OCI-LY7 (cell line): ENCODE results near the gene FAAP100.

Source experiments
- CTCF ChIP-seq: fragments of 200-600 bp; sonication (generic); conservative IDR thresholded peaks from 2 replicates; pipeline ENCODE4 v1.5.1; 2014; ENCODE audit warnings: mild to moderate bottlenecking, antibody characterized with exemption, low read length, moderate library complexity, mixed read lengths
- EZH2phosphoT487 ChIP-seq: fragments of 200-600 bp; sonication (generic); IDR thresholded peaks from 2 replicates; pipeline ENCODE4 v1.6.1; 2018; ENCODE audit warnings: low read depth, borderline replicate concordance, mild to moderate bottlenecking, mixed run types, antibody characterized with exemption, low read length, moderate library complexity, mixed read lengths

GRCh38 chr17:81524865-81525159 lies 27.3 kb downstream of the FAAP100 start:
- TF ChIP-seq CTCF (no peak), EZH2phosphoT487 (no peak)
